ENCODE data around the gene GBX2. TPM values are rescaled to one million over a fixed set of nuclear protein-coding genes. Genes with fewer than 3 reads are reported as not detected.

Gene GBX2
- total RNA-seq, 1 experiment from 2014 or later, result 0.31 TPM

DNA sequence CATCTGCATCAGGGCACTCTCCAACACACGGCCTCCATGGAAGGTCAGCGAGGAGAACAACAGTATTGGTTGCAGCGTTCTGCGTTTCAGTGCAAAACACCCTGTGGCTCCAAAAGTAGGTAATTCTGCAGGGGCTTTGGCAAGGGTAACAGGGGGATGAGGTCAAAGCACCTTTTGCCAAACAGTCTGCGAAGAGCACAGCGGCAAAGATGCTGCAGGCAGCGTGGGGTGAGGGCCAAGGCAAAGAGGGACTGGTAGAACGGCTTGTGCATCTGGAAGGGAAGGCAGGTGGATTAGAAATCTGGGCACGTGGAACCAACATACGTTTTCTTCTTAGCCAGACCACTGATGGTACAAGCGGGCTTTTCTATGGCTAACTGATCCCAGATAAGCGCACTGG, 26.6 kb upstream of the GBX2 start:
- H4K91ac ChIP-seq (ENCODE audit: insufficient read length, low read depth, low read length), result no peak overlapping the region
- no peak overlapping the region for H2BK20ac ChIP-seq (ENCODE audit: low read depth, low read length, poor library complexity, severe bottlenecking)
- Mint-ChIP-seq H3K9me3 (no peaks in the 10 kb centered on the region), H3K4me1 (peaks cover 0 to 4% of the 10 kb centered on the region in 2 experiments; a peak in 1 of 4 replicates), H3K27me3 (ENCODE audit: low read depth) (peaks cover 9% of the 10 kb centered on the region), H3K36me3 (ENCODE audit: insufficient read depth in 1 of 3, low read depth in 3 of 3) (no peaks in the 10 kb centered on the region), H3K27ac (no peak overlapping the region), H3K4me3 (no peak overlapping the region; a peak in 1 of 5 replicates)
- H3K79me1 ChIP-seq (ENCODE audit: insufficient read depth, low read depth, low read length, poor library complexity, severe bottlenecking), result no peaks in the 10 kb centered on the region
- H3K14ac ChIP-seq (ENCODE audit: insufficient read depth, low read length), result no peak overlapping the region
- H2BK12ac ChIP-seq (ENCODE audit: insufficient read length, low read depth, low read length), result no peak overlapping the region
- H4K8ac ChIP-seq (replicated peaks; ENCODE audit: insufficient read length, low read depth, low read length), result no peak overlapping the region
- H4K5ac ChIP-seq (ENCODE audit: insufficient read length, low read depth, low read length), result no peak overlapping the region
- no peaks in the 10 kb centered on the region for H4K20me1 ChIP-seq (ENCODE audit: control insufficient read depth, insufficient read depth, insufficient read length)
- no peak overlapping the region for H2BK120ac ChIP-seq (ENCODE audit: low read depth, low read length, poor library complexity, severe bottlenecking)
- DNase-seq, result no peak
- H3K27me3 ChIP-seq (ENCODE audit: insufficient read depth, low read length), result no peaks in the 10 kb centered on the region
- H3K18ac ChIP-seq (ENCODE audit: insufficient read length, low read depth, low read length), result no peak overlapping the region
- no peaks in the 10 kb centered on the region for H3K23me2 ChIP-seq (ENCODE audit: insufficient read length, low read depth, low read length, poor library complexity, severe bottlenecking)
- H3K4me1 ChIP-seq (ENCODE audit: insufficient read depth, low read length), result no peaks in the 10 kb centered on the region
- no peak overlapping the region for H2AFZ ChIP-seq (ENCODE audit: low read length)
- no peak overlapping the region for H3K9ac ChIP-seq (ENCODE audit: extremely low read depth, insufficient read length, low read length)
- H3K23ac ChIP-seq (ENCODE audit: insufficient read length, low read depth, low read length), result no peak overlapping the region
- no peak overlapping the region for H2AK5ac ChIP-seq (ENCODE audit: insufficient read length, low read length)
- H3K79me2 ChIP-seq (ENCODE audit: insufficient read depth, low read length), result no peaks in the 10 kb centered on the region
- TF ChIP-seq, protein P1, sequence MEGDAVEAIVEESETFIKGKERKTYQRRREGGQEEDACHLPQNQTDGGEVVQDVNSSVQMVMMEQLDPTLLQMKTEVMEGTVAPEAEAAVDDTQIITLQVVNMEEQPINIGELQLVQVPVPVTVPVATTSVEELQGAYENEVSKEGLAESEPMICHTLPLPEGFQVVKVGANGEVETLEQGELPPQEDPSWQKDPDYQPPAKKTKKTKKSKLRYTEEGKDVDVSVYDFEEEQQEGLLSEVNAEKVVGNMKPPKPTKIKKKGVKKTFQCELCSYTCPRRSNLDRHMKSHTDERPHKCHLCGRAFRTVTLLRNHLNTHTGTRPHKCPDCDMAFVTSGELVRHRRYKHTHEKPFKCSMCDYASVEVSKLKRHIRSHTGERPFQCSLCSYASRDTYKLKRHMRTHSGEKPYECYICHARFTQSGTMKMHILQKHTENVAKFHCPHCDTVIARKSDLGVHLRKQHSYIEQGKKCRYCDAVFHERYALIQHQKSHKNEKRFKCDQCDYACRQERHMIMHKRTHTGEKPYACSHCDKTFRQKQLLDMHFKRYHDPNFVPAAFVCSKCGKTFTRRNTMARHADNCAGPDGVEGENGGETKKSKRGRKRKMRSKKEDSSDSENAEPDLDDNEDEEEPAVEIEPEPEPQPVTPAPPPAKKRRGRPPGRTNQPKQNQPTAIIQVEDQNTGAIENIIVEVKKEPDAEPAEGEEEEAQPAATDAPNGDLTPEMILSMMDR (conservative IDR thresholded peaks at IDR 0.05), result no peak
- no peak overlapping the region for H2BK5ac ChIP-seq (ENCODE audit: insufficient read length, low read length)
- no peaks in the 10 kb centered on the region for H3K9me3 ChIP-seq (ENCODE audit: control insufficient read depth, low read depth, low read length)
- H3K56ac ChIP-seq (ENCODE audit: insufficient read length, low read depth, low read length), result no peak overlapping the region
- no peak overlapping the region for H3K4ac ChIP-seq (ENCODE audit: low read depth, low read length)
- H2BK15ac ChIP-seq (ENCODE audit: low read depth, low read length), result no peak overlapping the region
- H3T11ph ChIP-seq (ENCODE audit: low read length), result no peak overlapping the region
- no peak overlapping the region for H3K27ac ChIP-seq (ENCODE audit: insufficient read length, low read depth, low read length)
- H3K4me2 ChIP-seq (ENCODE audit: insufficient read depth, insufficient read length, low read length), result no peak overlapping the region
- WGBS (ENCODE audit: extremely low coverage, insufficient read length, low lambda C conversion rate), result no CpG with 5 or more reads among the region's 12 CpGs
